Renal cortex interstitium (tissue), 11 donors: ENCODE data around the gene HSD11B2. TPM values are rescaled to one million over a fixed set of nuclear protein-coding genes. Genes with fewer than 3 reads are reported as not detected.
"Not testable (repeated sequence)": the region's sequence is repeated elsewhere in the genome, so short reads cannot be mapped to it uniquely, and the experiment has no call there.

ENCODE experiments used
- DNase-seq, 11 donors: peaks; one replicate each; pipeline ENCODE4 v3.0.0-alpha.2; 2013; ENCODE audit warnings: low read depth in 9 of 11, low spot score in 4 of 11; ENCODE audit errors: extremely low read depth in 1 of 11
- polyA plus RNA-seq, 3 donors: library from polyadenylated mRNA; unstranded; fragments of 120-200 nt; gene quantifications; one replicate each; pipeline ENCODE4 v1.2.1, GENCODE V29; 2013; ENCODE audit not compliant: insufficient read length in 3 of 3

The HSD11B2 gene
- polyA plus RNA-seq, 3 donors: 35.1 to 64.6 (median 42.7) TPM

GRCh38 chr16:67407176-67407787 is 23.6 kb upstream of the HSD11B2 start:
- DNase-seq: no peak

DNA sequence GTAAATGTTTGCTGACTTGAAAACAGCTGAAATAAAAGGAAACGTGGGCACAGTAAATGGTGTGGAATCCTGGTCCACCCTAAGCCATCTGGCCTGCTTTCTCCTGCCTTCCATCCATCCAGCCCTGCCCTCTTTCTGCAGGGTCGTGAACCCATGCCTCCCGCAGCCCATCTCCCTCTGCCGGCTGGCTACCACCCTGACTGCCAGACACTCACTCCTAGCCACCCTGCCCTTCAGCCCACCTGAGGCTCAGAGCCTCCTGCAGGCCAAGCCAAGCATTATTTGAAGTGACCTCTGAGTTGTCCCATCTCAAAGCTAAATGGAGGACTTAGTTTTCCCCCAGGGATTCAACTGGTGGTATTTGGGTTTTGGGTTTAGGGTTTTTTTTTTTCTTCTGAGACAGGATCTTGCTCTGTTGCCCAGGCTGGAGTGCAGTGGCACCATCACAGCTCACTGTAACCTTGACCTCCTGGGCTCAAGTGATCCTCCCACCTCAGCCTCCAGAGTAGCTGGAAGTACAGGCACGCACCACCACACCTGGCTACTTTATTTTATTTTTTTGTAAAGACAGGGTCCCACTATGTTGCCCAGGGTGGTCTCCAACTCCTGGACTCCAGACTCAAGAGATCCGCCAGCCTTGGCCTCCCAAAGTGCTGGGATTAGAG is 23.0 kb upstream of the HSD11B2 start:
- DNase-seq: no peak

GRCh38 chr16:67409631-67410030 is 21.3 kb upstream of the HSD11B2 start:
- DNase-seq: no peak

- no peak for DNase-seq
These were observed 19.6 kb upstream of the HSD11B2 start for GRCh38 chr16:67411339-67411738.

GRCh38 chr16:67412294-67412693 is 18.6 kb upstream of the HSD11B2 start:
- no peak for DNase-seq

DNA sequence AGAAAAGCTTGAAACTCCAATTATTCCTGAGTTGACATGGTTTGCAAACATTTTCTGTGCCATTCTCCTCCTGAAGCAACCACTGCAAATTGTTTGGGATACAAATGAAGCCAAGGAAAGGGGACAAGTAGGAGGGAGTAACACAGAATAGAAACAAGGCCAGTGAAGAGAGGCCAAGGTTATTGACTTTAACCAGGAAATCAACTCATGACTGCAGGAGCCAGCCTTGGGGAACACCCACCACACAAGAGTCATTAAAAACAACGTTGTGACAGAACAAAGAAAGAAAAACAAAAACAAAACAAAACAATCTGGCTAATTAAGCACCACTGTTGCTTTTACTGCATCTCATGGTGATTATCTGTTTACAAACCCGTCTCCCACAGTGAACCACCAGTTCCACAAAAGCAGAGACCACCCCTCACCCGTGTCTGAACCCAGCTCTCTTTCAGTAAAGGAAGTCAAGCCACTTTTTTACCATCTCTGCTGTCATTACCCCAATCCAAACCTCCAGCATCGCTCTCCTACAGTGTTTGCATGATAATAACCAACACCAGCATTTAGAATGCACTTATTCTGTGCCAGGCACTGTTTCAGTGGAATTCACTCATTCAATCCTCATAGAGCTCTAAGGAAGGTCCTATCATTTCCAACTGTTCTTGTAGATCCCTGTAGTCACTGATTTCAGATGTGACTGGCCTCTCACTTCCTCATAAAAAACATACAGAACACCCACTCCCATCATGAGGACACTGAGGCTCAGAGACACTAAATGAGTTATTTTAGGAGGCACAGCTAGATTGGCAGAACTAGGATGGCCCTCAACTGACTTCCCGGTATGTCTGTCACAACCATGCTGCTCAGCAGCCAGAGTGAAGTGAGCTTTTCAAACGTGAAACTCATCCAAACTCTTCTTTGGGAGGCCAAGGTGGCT is 16.7 kb upstream of the HSD11B2 start:
- DNase-seq: no peak

DNA sequence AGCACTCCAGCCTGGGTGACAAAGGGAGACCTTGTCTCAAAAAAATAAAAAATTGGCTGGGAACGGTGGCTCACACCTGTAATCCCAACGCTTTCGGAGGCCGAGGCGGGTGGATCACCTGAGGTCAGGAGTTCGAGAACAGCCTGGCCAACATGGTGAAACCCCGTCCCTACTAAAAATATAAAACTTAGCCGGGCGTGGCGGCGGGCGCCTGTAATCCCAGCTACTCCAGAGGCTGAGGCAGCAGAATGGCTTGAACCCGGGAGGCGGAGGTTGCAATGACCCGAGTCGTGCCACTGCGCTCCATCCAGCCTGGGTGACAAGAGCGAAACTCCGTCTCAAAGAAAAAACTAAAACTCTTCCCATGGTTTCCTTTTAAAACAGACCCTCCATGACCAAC is 15.5 kb upstream of the HSD11B2 start:
- not testable (repeated sequence) for DNase-seq

DNA sequence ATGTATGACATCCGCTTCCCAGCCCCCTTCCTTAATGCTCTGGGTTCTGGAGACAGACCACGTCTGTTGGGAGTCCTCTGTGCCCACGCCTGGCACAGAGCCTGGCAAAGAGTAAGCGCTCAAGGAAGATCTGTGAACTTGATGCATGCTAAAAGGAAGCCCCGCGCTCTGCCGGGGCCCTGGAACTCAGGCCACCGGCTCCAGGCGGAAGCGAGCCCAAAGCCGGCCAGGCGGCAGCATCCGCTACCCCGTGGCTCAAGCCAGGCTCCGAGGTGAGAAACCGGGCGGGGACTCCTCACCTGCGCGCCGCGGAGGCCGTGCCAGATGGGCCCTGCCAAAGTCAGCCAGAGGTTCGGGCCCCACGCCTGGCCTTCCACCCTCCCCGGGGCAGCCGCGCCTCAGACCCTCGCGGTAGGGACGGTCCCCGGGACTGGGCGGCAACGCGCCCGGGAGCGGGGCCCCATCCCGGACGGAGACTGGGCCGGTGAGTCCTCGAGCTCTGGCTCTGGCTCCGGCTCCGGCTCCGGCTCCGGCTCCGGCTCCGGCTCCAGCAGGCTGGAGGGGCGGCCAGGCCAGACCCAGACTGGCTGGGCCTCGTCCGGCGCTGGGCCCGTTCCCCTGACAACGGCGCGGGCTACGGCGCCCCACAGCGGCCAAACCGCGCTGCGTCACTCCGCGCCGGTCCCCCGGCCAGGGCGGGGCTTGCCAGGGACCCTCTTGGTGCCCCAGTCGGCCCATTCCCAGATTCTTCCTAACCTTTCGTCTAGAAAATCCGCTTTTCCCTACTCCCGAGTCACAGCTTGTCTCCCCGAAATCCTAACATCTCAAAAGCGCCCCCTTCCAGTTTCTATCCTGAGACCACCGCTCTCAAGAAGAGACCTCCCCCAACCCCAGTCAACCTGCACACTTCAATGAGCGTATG is 14.8 kb upstream of the HSD11B2 start, which contains the start of gene ZDHHC1:
Gene ZDHHC1 (minus strand): TSS at position 606 of the 922 bp plus-strand sequence. CDS start 8,702 bp downstream, outside the sequence.
- peak in 5 of 11 donors; percentile 62 to 79 (median 71) for DNase-seq

DNA sequence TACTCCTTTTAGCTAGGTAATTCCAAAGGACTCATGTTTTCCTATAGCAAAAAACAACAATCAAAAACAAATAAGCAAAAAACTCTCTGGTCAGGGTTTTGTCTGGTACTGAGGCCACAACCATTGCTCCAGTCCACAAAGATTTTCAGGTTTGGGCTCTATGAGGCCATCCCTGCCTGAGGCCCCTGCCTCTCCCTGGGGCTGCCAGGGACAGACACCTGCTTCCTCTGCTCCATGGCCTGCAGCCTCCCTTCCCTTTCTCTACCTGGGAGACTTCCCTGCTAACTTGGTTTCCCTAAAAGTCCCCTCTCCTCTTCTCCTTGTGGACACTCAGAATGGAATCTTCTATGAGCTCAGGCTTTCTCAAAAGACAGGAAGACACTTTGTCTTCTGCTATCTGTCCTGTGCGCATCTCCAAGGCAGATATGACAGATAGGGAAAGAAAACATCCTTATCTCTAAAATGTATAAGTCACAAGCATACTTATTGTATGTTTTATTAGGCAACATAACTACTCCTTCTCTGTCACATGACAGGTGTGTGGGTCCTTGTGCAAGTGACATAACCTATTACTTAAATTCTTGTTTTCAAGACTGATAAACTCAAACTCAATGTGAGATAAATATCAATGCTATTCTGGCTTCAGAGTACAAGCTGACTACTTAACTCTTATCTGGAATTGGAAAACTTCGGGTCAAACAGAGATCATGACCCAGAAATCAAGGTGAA is 13.4 kb upstream of the HSD11B2 start:
- no peak for DNase-seq

GRCh38 chr16:67419502-67419901 is 11.4 kb upstream of the HSD11B2 start:
- no peak for DNase-seq

GRCh38 chr16:67419931-67420330 is 11.0 kb upstream of the HSD11B2 start:
- DNase-seq: no peak

- DNase-seq: no peak
These were observed 9.9 kb upstream of the HSD11B2 start for GRCh38 chr16:67421030-67421429.

DNA sequence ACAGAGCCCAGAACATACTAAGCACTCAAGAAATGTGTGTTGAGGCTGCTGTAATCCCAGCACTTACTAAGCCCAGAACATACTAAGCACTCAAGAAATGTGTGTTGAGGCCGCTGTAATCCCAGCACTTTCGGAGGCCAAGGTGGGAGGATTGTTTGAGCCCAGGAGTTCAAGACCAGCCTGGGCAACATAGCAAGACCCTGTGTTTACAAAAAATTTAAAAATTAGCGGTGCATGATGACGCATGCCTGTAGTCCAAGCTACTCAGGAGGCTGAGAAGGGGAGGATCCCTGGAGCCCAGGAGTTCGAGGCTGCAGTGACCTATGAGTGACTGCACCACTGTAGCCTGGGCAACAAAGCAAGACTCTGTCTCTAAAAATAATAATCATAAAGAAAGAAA is 7.9 kb upstream of the HSD11B2 start:
- DNase-seq: no peak

DNA sequence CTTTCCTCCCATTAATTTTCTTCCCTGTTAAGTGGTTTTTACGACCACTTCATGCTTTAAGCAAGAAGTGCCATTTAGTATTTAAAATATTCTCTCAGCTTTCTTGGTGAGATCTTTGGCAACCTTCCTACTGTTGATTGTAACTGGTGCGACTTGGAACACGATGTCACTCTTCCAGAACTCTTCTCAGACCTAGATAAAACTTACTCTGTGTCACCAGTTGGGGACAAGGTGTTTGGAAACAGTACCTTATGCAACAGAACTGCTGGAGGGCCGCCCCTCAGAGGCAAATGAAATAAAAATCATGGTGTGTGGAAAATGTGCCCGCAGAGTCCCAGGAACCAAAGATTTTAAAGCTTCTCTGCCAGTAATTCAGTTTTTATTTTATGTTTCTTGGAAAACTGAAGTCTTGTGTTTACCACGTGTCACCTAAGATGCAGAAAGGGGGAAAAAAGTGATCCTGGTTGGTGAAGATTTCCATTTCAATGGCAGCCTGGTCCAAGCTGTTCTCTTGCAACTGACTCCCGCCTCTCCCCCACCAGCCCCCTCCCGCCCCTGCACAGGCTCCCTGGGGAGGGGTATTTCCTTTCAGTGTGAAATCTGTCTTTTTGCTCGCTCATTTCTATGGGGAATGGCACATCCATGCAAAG is 7.2 kb upstream of the HSD11B2 start:
- DNase-seq: no peak

- DNase-seq: no peak
These were observed 6.7 kb upstream of the HSD11B2 start for GRCh38 chr16:67424261-67424615.

DNA sequence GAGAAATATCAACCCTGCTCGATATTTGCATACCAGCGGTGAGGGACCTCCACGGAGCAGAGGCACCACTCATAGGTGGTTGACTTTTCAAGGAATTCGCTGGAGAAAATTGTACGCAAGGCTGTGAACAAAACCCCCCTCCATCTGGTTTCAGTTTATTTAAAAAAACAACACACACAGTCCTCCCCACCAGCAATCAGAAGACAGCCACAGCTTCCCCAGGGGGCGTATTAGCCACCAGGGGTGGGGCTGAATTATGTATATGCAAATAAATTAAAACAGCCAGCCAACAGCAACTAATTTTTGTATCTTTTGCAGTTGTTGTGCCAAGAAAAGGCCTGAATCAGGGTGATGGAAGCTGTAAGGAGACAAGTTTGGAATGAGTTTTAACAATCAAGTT is 5.9 kb upstream of the HSD11B2 start:
- DNase-seq: no peak

DNA sequence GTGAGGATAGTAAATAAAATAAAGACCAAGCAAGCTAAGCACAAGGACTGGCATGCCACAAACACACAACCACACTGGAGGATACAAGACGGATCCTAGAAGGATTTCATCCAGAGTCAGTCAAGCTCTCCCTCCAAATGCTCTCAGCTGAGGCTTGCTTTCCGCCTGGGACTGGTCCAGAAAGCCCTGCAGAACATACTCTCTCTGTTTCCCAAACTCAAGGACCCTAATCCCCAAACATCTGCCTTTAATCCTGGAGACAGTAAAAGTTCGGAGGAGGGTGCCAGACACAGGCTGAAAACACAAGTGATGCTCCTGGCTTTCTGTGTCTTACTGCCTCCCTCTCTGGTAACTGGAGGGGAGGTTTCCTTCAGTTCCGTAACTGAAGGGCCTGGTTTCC is 5.3 kb upstream of the HSD11B2 start:
- DNase-seq: no peak

DNA sequence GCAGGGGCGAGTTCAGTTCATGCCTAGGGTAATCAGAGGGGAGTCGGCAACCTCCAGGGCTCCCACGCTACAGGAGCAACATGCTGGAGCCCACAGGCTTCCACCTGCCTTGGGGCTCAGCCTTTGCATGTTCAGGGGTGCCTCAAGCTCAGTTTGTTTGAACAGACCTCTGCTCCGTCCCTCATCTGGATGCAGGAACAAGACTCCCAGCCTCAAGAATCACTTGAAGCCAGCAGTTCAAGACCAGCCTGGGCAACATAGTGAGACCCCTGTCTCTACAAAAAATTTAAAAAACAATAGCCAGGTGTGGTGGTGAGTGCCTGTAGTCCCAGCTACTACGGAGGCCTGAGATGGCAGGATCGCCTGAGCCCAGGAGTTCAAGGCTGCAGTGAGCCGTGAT is 4.9 kb upstream of the HSD11B2 start:
- no peak for DNase-seq
